Measurements from ENCODE around the gene GRM8. TPM values are rescaled to one million over a fixed set of nuclear protein-coding genes. Genes with fewer than 3 reads are reported as not detected.

GRM8 gene
- total and polyA plus RNA-seq, 9 of the 15 experiments (the other 6 are each of a cell fraction or from before 2014, with no cell fraction given): 0.13 TPM; not detected in 7

DNA sequence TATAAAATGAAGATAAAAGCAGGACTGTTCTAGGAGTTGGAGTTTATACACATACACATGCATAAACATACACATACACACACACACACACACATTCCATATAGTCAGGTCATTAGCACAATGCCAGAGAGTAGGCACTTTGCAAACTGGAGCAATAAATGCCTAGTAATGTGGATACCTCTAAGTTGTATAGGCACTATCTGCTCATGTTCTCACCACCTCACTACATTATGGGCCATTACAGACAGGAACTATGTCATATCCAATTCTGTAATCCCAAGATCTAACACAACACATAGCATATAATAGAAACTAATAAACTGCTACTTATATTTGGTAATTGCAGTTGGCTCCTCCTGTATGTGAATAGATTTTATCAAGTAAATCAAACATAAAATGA, 115.6 kb downstream of the GRM8 start:
- DNase-seq (ENCODE audit: extremely low read depth in 1 of 4, low spot score in 3 of 4) (no peak), FAIRE-seq (no peak), ATAC-seq (no peak)
- Histone ChIP-seq H3K9me1 (ENCODE audit: control insufficient read depth, insufficient read depth, low read length) (no peaks in the 10 kb centered on the region), H3K9ac (ENCODE audit: insufficient read depth in 1 of 2, low read depth in 2 of 2, low read length in 2 of 2) (no peak overlapping the region), H3K27me3 (ENCODE audit: control insufficient read depth in 2 of 2, insufficient read depth in 2 of 2, low read length in 2 of 2) (no peaks in the 10 kb centered on the region), H3K27ac (ENCODE audit: extremely low read depth, low read depth, low read length) (no peak overlapping the region), H3K4me3 (no peak overlapping the region), H4K20me1 (replicated peaks; ENCODE audit: control insufficient read depth, insufficient read depth, low read length) (no peaks in the 10 kb centered on the region), H3K36me3 (ENCODE audit: control insufficient read depth, insufficient read depth, low read length) (no peaks in the 10 kb centered on the region), H2AFZ (ENCODE audit: low read depth, low read length) (no peak overlapping the region), H3K4me1 (replicated peaks in 1 of 2; ENCODE audit: control insufficient read depth in 2 of 2, insufficient read depth in 2 of 2, low read length in 2 of 2) (no peaks in the 10 kb centered on the region), H3K9me3 (replicated peaks; ENCODE audit: control insufficient read depth, insufficient read depth, low read depth, low read length) (no peaks in the 10 kb centered on the region), H3K4me2 (ENCODE audit: insufficient read depth, low read length) (no peak overlapping the region), H3K79me2 (ENCODE audit: control insufficient read depth, insufficient read depth, low read length) (no peaks in the 10 kb centered on the region)
- intact Hi-C loops (cut with micrococcal nuclease) (no loop called here), in situ Hi-C loops (cut with MboI) (no loop called here)
- ChIA-PET POLR2A (no interaction called here), CTCF (ENCODE audit: low intra/inter-chr PET ratio) (no interaction called here)
- TF ChIP-seq KLF13 (tag; IDR thresholded peaks at IDR 0.05; ENCODE audit: borderline replicate concordance, low read depth): no peak
- TF ChIP-seq NRF1 (conservative IDR thresholded peaks at IDR 0.05 in 1 of 2, IDR thresholded peaks at IDR 0.05 in 1 of 2): no peak
- TF ChIP-seq, protein P1, sequence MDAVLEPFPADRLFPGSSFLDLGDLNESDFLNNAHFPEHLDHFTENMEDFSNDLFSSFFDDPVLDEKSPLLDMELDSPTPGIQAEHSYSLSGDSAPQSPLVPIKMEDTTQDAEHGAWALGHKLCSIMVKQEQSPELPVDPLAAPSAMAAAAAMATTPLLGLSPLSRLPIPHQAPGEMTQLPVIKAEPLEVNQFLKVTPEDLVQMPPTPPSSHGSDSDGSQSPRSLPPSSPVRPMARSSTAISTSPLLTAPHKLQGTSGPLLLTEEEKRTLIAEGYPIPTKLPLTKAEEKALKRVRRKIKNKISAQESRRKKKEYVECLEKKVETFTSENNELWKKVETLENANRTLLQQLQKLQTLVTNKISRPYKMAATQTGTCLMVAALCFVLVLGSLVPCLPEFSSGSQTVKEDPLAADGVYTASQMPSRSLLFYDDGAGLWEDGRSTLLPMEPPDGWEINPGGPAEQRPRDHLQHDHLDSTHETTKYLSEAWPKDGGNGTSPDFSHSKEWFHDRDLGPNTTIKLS (IDR thresholded peaks at IDR 0.05; ENCODE audit: borderline replicate concordance, low read depth): no peak
- TF ChIP-seq, protein P2, sequence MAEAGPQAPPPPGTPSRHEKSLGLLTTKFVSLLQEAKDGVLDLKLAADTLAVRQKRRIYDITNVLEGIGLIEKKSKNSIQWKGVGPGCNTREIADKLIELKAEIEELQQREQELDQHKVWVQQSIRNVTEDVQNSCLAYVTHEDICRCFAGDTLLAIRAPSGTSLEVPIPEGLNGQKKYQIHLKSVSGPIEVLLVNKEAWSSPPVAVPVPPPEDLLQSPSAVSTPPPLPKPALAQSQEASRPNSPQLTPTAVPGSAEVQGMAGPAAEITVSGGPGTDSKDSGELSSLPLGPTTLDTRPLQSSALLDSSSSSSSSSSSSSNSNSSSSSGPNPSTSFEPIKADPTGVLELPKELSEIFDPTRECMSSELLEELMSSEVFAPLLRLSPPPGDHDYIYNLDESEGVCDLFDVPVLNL (CRISPR knock-in tag; IDR thresholded peaks at IDR 0.05; ENCODE audit: low read depth): no peak
- no TSS peak for BruUV-seq (replicated peaks)

Measured in K562 (cell line).